IMR-90 (cell line): ENCODE measurements around the gene DYNLT2B. TPM values are rescaled to one million over a fixed set of nuclear protein-coding genes. Genes with fewer than 3 reads are reported as not detected.

Source experiments
- ATAC-seq: fragments of 200-7000 bp; cut with Tn5 transposase; 2 replicates; pipeline ENCODE4 v1.9.1; 2020; ENCODE audit warnings: low read depth, mild to moderate bottlenecking, moderate library complexity
- BruUV-seq: library from RNA; stranded (reverse); fragments of 400-500 nt; replicated peaks from 2 replicates; lab custom pipeline; 2021; lab: Mats Ljungman, UMichigan
- CTCF ChIA-PET: fragments of 300-600 bp; formaldehyde crosslinking; extraction: SDS; loops from one replicate; lab custom pipeline; 2021; ENCODE audit warnings: antibody characterized with exemption; lab: Yijun Ruan, JAX
- POLR2A ChIA-PET: fragments of 300-600 bp; sonication (Branson Sonifier 250); formaldehyde crosslinking; loops from one replicate; lab custom pipeline; 2022; ENCODE audit warnings: antibody characterized with exemption; ENCODE audit not compliant: unreplicated experiment; lab: Charles Lee
- DNase-seq: peaks from one replicate; pipeline ENCODE4 v3.0.0; 2013
- H2AFZ ChIP-seq: replicated peaks from 2 replicates; pipeline ENCODE3; 2013; ENCODE audit warnings: low read length, mild to moderate bottlenecking; ENCODE audit not compliant: poor library complexity
- H2AK5ac ChIP-seq: 2 replicates; pipeline ENCODE4 v1.6.1; 2013; ENCODE audit warnings: low read depth, low read length, inconsistent platforms
- H2AK9ac ChIP-seq: replicated peaks from 2 replicates; pipeline ENCODE3; 2013; ENCODE audit warnings: mild to moderate bottlenecking, low read depth, low read length, moderate library complexity; ENCODE audit not compliant: poor library complexity
- H2BK120ac ChIP-seq: 2 replicates; pipeline ENCODE4 v1.6.1; 2013; ENCODE audit warnings: low read depth, low read length, inconsistent platforms
- H2BK15ac ChIP-seq: 3 replicates; pipeline ENCODE4 v1.6.1; 2013; ENCODE audit warnings: low read depth, low read length, inconsistent platforms
- H2BK20ac ChIP-seq: 2 replicates; pipeline ENCODE4 v1.6.1; 2013; ENCODE audit warnings: low read depth, mild to moderate bottlenecking, inconsistent platforms, low read length, moderate library complexity
- H2BK5ac ChIP-seq: 2 replicates; pipeline ENCODE4 v1.6.1; 2013; ENCODE audit warnings: mild to moderate bottlenecking, low read depth, low read length, inconsistent platforms; ENCODE audit not compliant: poor library complexity, severe bottlenecking
- H3K14ac ChIP-seq: replicated peaks from 2 replicates; pipeline ENCODE4 v1.6.1; 2013; ENCODE audit warnings: low read depth, low read length, inconsistent platforms
- H3K18ac ChIP-seq: 2 replicates; pipeline ENCODE4 v1.6.1; 2013; ENCODE audit warnings: low read depth, low read length, control low read depth
- H3K23ac ChIP-seq: 2 replicates; pipeline ENCODE4 v1.6.1; 2013; ENCODE audit warnings: low read depth, low read length, inconsistent platforms
- H3K27ac ChIP-seq: 2 replicates; pipeline ENCODE4 v1.5.1; 2013; ENCODE audit warnings: mild to moderate bottlenecking, control low read depth, low read length; ENCODE audit not compliant: insufficient read depth
- H3K27me3 ChIP-seq: 2 replicates; pipeline ENCODE4 v1.6.1; 2013; ENCODE audit warnings: low read length; ENCODE audit not compliant: control insufficient read depth, insufficient read depth
- H3K36me3 ChIP-seq: 2 replicates; pipeline ENCODE4 v1.6.1; 2013; ENCODE audit warnings: low read length, mixed read lengths; ENCODE audit not compliant: control insufficient read depth, insufficient read depth
- H3K4ac ChIP-seq: 2 replicates; pipeline ENCODE4 v1.6.1; 2013; ENCODE audit warnings: low read depth, low read length, inconsistent platforms
- H3K4me1 ChIP-seq: 2 replicates; pipeline ENCODE4 v1.6.1; 2013; ENCODE audit warnings: low read length, mixed read lengths; ENCODE audit not compliant: control insufficient read depth, insufficient read depth
- H3K4me2 ChIP-seq: 2 replicates; pipeline ENCODE4 v1.6.1; 2013; ENCODE audit warnings: low read depth, mild to moderate bottlenecking, control low read depth, low read length, moderate library complexity
- H3K4me3 ChIP-seq: 2 replicates; pipeline ENCODE4 v1.5.1; 2013; ENCODE audit warnings: low read depth, mild to moderate bottlenecking, control low read depth, low read length, moderate library complexity; ENCODE audit not compliant: insufficient read depth
- H3K56ac ChIP-seq: 2 replicates; pipeline ENCODE4 v1.6.1; 2013; ENCODE audit warnings: low read length, inconsistent platforms; ENCODE audit not compliant: insufficient read depth; ENCODE audit errors: extremely low read depth
- H3K79me1 ChIP-seq, 2 experiments: 2 replicates each; pipeline ENCODE4 v1.6.1; 2013; ENCODE audit warnings: low read length in 2 of 2, inconsistent platforms in 1 of 2, low read depth in 1 of 2
- H3K9ac ChIP-seq: 2 replicates; pipeline ENCODE4 v1.6.1; 2013; ENCODE audit warnings: low read depth, low read length, control low read depth
- H3K9me1 ChIP-seq: 2 replicates; pipeline ENCODE4 v1.6.1; 2013; ENCODE audit warnings: low read length, inconsistent platforms; ENCODE audit not compliant: insufficient read depth
- H3K9me3 ChIP-seq: 2 replicates; pipeline ENCODE4 v1.6.1; 2013; ENCODE audit warnings: low read length; ENCODE audit not compliant: control insufficient read depth, insufficient read depth
- H4K20me1 ChIP-seq: 2 replicates; pipeline ENCODE4 v1.6.1; 2013; ENCODE audit warnings: low read length, inconsistent platforms; ENCODE audit not compliant: insufficient read depth
- H4K5ac ChIP-seq: 2 replicates; pipeline ENCODE4 v1.6.1; 2013; ENCODE audit warnings: mild to moderate bottlenecking, low read depth, low read length, control low read depth
- H4K8ac ChIP-seq, 2 experiments: 2 replicates each; pipeline ENCODE4 v1.6.1; 2013; ENCODE audit warnings: low read depth in 2 of 2, low read length in 2 of 2, control low read depth in 1 of 2, inconsistent platforms in 1 of 2
- H4K91ac ChIP-seq: 2 replicates; pipeline ENCODE4 v1.6.1; 2013; ENCODE audit warnings: low read depth, low read length, inconsistent platforms; ENCODE audit not compliant: insufficient read depth
- CHD1 ChIP-seq: IDR thresholded peaks from 2 replicates; pipeline ENCODE4 v1.6.1; 2012; ENCODE audit warnings: low read depth, low read length, improper control_type of control experiment
- FOS ChIP-seq: fragments of 150-350 bp; IDR thresholded peaks from 2 replicates; pipeline ENCODE4 v1.6.1; 2016; ENCODE audit warnings: low read depth, low read length
- NFE2L2 ChIP-seq: fragments of 150-350 bp; IDR thresholded peaks from 2 replicates; pipeline ENCODE4 v1.6.1; 2016; ENCODE audit warnings: low read depth, mild to moderate bottlenecking, low read length
- USF2 ChIP-seq: fragments of 150-350 bp; IDR thresholded peaks from 2 replicates; pipeline ENCODE4 v1.6.1; 2017; ENCODE audit warnings: mild to moderate bottlenecking, antibody characterized with exemption, low read length, low read depth
- WGBS, 2 experiments: methylation state at CpG; one replicate each; pipeline versions ENCODE4 v1.1.5 to v1.1.7; 2013; ENCODE audit warnings: missing lambda C conversion rate in 2 of 2; ENCODE audit not compliant: insufficient read length in 1 of 2; ENCODE audit errors: extremely low coverage in 2 of 2; 5-methylcytosine and 5-hydroxymethylcytosine counted together
- dilution Hi-C: fragments of 300-500 bp; cut with HindIII; formaldehyde crosslinking; loops from one replicate; pipeline ENCODE4 v1.14.3; 2018; ENCODE audit warnings: low sequenced_read_pairs; ENCODE audit not compliant: unreplicated experiment
- in situ Hi-C: fragments of 300-500 bp; cut with MboI; formaldehyde crosslinking; loops from 3 replicates; pipeline ENCODE4 v1.14.3; 2019; ENCODE audit warnings: low sequenced_read_pairs, inconsistent platforms, mixed read lengths
- intact Hi-C: fragments of 100-400 bp; cut with micrococcal nuclease; formaldehyde crosslinking; loops from 2 replicates; pipeline ENCODE4 v1.10.0; 2022
- microRNA-seq, 2 experiments: library from miRNA; stranded (forward) in 1 of 2; unstranded in 1 of 2; fragments of 10-50 nt in 1 of 2; fragments of <30 nt in 1 of 2; gene quantifications in 1 of 2; microRNA quantifications in 1 of 2; one replicate each; pipeline versions ENCODE3 to v1.1.0; 2013 to 2020; ENCODE audit not compliant: insufficient read depth in 1 of 2, insufficient read length in 1 of 2, unreplicated experiment in 1 of 2
- polyA plus RNA-seq, 3 experiments: library from polyadenylated mRNA; depleted of rRNA; stranded (reverse); fragments of >200 nt; gene quantifications; 2 replicates each; pipeline ENCODE4 v1.2.3, GENCODE V29; 2012; ENCODE audit warnings: low replicate concordance in 1 of 3
- small RNA-seq, 5 experiments: library from RNA; depleted of rRNA; stranded (forward); fragments of <200 nt; gene quantifications; one replicate each; pipeline ENCODE3, GENCODE V24; 2012
- total RNA-seq: library from RNA; depleted of rRNA; stranded (reverse); fragments of >200 nt; gene quantifications from 2 replicates; pipeline ENCODE4 v1.2.3, GENCODE V29; 2012; rRNA removed

Gene DYNLT2B
- total and polyA plus RNA-seq, 2 of the 4 experiments (the other 2 are of a cell fraction), result 2.2 to 6.0 TPM

GRCh38 chr3:196241704-196242103, 76.3 kb downstream of the DYNLT2B start:
- BruUV-seq, result no TSS peak
- intact Hi-C loops, result no loop called here
- Histone ChIP-seq H3K79me1 (peaks cover 5 to 20% of the 10 kb centered on the region in 2 experiments; a peak in 3 of 4 replicates), H2AFZ (no peak overlapping the region), H2BK120ac (no peak overlapping the region), H3K27me3 (no peaks in the 10 kb centered on the region), H4K20me1 (no peaks in the 10 kb centered on the region), H4K8ac (no peak overlapping the region), H4K91ac (no peak overlapping the region), H3K18ac (no peak overlapping the region), H2BK5ac (no peak overlapping the region), H2AK9ac (no peak overlapping the region), H3K9ac (no peak overlapping the region), H3K9me3 (no peaks in the 10 kb centered on the region), H3K27ac (no peak overlapping the region), H3K36me3 (peaks cover 39% of the 10 kb centered on the region), H2BK15ac (no peak overlapping the region), H3K4me3 (no peak overlapping the region), H3K4ac (no peak overlapping the region), H2BK20ac (no peak overlapping the region), H3K4me1 (peaks cover 4% of the 10 kb centered on the region; the same call in 1 of the 2 replicates), H3K14ac (no peak overlapping the region), H3K23ac (no peak overlapping the region), H3K4me2 (no peak overlapping the region), H3K9me1 (no peaks in the 10 kb centered on the region), H2AK5ac (no peak overlapping the region), H4K5ac (no peak overlapping the region), H3K56ac (no peak overlapping the region)
- ATAC-seq (no peak), DNase-seq (no peak)
- TF ChIP-seq FOS (no peak), CHD1 (no peak), NFE2L2 (no peak), USF2 (no peak)
- dilution Hi-C loops, result no loop called here
- ChIA-PET POLR2A (no interaction called here), CTCF (interaction anchor here (0.5 kb wide), 1 partner anchor 169 kb away, joined by 3 read pairs; no protein-coding TSS in a partner anchor)
- WGBS, 2 experiments, result 100% methylated on average over 2 of the region's 8 CpGs; no CpG with 5 or more reads in 1 of the 2 experiments
- in situ Hi-C loops, result no loop called here

Small RNAs within 50 kb of the gene (microRNA-seq; reads per million reads assigned to microRNA genes)
- gene AC069257.2 (ENCODE audit: insufficient read depth, insufficient read length) (not detected), gene RNU6-910P (ENCODE audit: insufficient read depth, insufficient read length) (not detected)

Small RNAs within 50 kb of the gene (small RNA-seq; reads per million reads assigned to genes)
- gene AC069257.2 (0 reads per million in 5 experiments), gene RNU6-910P (0 to 4.8 (median 0.34) reads per million in 5 experiments)

Other genes with a start within 250 kb of the DYNLT2B start
- 156 and 207 TPM in 2 replicates for gene TFRC, start 236.2 kb downstream of the DYNLT2B start, total RNA-seq
- gene TFRC, start 236.2 kb downstream of the DYNLT2B start, polyA plus RNA-seq (2012; rRNA removed), result 57.1 and 78.6 TPM in 2 replicates
- gene ZDHHC19, start 106.8 kb downstream of the DYNLT2B start, total RNA-seq, result not detected in 2 replicates
- gene ZDHHC19, start 106.8 kb downstream of the DYNLT2B start, polyA plus RNA-seq (2012; rRNA removed), result 0.09 TPM in 1 of 2 replicates, not detected in the other
- gene SLC51A, start 101.7 kb downstream of the DYNLT2B start, total RNA-seq, result not detected in 2 replicates
- gene SLC51A, start 101.7 kb downstream of the DYNLT2B start, polyA plus RNA-seq (2012; rRNA removed), result not detected in 2 replicates
- gene PCYT1A, start 30.5 kb downstream of the DYNLT2B start, total RNA-seq, result 124 and 127 TPM in 2 replicates
- gene PCYT1A, start 30.5 kb downstream of the DYNLT2B start, polyA plus RNA-seq (2012; rRNA removed), result 56.5 and 62.8 TPM in 2 replicates
- not detected in 2 replicates for gene TM4SF19, start 20.1 kb upstream of the DYNLT2B start, total RNA-seq
- gene TM4SF19, start 20.1 kb upstream of the DYNLT2B start, polyA plus RNA-seq (2012; rRNA removed), result not detected in 2 replicates
- 16.1 and 18.9 TPM in 2 replicates for gene UBXN7, start 114.2 kb upstream of the DYNLT2B start, total RNA-seq
- gene UBXN7, start 114.2 kb upstream of the DYNLT2B start, polyA plus RNA-seq (2012; rRNA removed), result 8.3 and 8.6 TPM in 2 replicates
- 15.2 and 18.1 TPM in 2 replicates for gene RNF168, start 185.5 kb upstream of the DYNLT2B start, total RNA-seq
- gene RNF168, start 185.5 kb upstream of the DYNLT2B start, polyA plus RNA-seq (2012; rRNA removed), result 2.5 TPM in 2 replicates
- gene SMCO1, start 197.1 kb upstream of the DYNLT2B start, total RNA-seq, result not detected in 2 replicates
- gene SMCO1, start 197.1 kb upstream of the DYNLT2B start, polyA plus RNA-seq (2012; rRNA removed), result not detected in 2 replicates